GM18858 (cell line): ENCODE measurements around the gene LITAF.
"Not testable (repeated sequence)": the region's sequence is repeated elsewhere in the genome, so short reads cannot be mapped to it uniquely, and the experiment has no call there.

Source experiments
- ATAC-seq: cut with Tn5 transposase; IDR thresholded peaks from one replicate; pipeline ENCODE4 v1.9.1; 2021; ENCODE audit not compliant: unreplicated experiment

The LITAF gene

DNA sequence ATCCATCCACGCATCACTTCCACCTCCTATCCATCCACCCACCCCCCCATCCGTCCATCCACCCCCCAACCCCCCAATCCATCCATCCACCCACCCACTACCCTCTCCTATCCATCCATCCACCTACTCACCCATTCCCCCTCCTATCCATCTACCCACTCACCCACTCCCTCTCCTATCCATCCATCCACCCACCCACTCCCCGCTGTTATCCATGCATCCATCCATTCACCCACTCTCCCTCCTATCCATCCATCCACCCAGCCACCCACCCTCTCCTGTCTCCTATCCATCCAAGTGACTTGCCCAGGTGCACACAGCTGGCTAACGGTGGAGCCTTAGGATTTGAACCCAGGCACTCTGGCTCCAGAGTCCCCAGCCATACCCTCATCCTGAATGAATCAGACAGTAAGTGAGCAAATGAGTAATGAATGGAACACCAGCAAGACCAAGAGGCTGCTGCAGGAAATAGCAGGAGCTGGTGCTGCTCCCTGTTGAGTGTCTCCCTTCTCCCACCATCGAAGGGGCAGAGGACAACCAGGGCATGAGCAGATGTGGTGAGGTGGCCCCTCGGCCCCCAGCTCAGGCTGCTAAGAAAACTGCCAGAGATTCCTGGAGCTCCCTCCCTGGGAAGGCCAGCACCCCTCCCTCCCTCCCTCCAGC, 62.5 kb downstream of the LITAF start:
- ATAC-seq = no peak

DNA sequence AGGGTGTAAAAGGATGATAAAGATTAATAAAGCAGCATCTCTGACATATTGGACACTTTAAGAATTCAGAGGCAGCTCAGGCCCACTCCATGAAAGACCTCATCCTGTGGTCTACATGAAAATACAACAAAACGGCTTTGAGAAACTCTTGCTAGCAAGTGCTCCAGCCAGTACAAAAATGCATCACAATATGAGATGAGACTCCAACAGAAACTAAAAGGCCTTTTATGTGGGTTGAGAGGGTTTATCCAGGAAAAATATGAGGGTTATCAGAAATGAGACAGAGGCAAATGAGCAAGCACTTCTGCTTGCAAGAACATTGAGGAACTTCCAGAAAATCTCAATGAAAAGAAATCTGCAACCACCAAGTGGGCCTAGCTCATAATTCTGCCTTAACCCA, 65.7 kb downstream of the LITAF start:
- no peak for ATAC-seq

DNA sequence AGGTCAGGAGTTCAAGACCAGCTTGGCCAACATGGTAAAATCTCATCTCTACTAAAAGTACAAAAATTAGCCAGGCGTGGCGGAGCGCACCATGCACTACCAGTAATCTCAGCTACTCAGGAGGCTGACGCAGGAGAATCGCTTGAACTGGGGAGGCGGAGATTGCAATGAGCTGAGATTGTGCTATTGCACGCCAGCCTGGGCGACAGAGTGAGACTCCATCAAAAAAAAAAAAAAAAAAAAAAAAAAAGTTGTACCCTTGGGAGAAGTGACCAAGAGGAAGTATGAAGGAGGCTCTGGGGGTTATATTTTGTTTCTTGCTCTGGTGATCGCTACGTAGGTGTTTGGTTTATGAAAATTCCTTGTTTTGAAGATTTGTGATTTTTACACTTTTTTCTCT, 66.3 kb downstream of the LITAF start:
- ATAC-seq = no peak

DNA sequence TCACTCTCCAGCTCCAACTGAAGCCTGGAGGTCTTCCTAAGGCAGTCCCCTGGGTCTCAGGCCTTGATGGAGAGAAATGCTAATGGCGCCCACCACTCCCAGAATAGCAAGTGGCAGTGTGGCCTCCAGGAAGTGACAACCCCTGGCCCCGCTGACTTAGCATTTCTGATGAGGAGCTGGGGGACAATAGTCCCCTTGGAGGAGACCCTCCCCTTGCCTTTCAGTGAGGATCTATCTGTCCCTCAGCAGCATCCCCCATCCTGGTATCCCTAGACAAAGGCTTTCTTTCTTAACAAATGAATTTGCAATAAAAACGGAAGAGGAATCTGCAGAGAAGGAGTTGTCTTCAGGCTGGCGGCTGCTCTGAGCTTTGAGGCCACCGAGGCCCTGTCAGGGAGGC, 68.8 kb downstream of the LITAF start:
- no peak for ATAC-seq

DNA sequence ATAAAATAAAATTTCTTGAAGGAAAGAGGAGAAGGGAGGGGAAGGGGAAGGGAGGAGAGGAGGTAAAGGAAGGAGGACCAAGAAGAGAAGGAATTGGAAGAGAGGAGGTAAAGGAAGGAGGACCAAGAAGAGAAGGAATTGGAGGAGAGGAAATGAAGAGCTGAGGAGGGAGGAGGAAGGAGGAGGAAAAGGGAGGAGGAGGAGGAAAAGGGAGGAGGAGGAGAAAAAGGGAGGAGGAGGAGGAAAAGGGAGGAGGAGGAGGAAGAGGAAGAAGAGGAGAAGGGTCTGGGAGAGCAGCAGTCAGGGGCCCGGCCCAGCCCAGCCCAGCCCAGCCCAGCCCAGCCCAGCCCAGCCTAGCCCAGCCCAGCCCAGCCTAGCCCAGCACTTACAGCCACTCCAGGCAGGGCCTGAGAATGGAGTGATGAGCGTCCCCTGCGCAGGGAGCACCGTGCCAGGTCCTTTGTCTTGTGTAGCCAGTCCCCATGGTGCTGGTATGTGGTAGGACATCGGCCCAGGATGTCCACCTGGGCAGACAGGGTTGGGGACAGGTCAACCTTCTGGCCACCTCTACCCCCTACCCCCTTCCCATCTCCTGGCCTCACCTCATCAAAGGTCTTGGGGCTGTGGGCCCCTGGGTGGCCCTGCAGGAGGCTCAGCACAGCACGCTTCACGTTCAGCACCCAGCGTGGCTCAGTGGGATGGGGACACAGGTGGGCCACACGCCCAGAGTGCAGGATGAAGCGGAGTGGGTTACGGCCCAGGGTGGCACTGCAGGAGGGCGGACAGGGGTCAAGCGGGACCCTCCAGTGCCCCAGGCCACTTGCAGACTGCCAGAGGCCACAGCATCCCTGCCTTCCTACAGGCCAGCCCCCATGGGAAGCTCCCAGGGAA, 70.9 kb downstream of the LITAF start:
- no peak for ATAC-seq

DNA sequence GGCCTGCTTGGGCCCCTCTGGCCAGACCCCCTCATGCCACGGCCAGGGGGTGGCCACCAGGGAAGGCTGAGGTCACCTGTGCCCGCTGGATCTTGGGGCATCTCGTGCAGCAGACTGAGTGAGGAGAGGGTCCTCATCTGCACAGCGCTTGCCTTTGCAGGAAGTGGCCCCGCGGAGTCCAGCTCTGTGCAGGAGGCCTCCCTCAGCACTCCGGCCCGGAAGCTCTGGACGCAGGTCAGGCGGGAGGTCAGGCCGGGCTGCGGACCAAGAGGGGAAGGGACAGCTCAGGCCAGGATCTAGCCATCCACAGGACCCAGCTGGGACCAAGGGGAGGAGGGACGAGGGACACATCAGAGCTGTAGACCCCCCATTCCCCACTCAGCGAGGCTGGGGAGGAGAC, 72.4 kb downstream of the LITAF start:
- ATAC-seq = no peak

DNA sequence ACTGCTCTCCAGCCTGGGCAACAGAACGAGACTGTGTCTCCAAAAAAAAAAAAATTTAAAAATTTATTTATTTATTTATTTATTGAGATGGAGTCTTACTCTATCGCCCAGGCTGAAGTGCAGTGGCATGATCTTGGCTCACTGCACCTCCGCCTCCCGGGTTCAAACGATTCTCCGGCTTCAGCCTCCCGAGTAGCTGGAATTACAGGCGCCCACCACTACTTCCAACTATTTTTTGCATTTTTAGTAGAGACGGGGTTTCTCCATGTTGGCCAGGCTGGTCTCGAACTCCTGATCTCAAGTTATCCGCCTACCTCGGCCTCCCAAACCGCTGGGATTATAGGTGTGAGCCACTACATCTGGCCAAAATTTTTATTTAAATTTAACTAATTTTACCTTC, 73.4 kb downstream of the LITAF start:
- ATAC-seq = not testable (repeated sequence)

DNA sequence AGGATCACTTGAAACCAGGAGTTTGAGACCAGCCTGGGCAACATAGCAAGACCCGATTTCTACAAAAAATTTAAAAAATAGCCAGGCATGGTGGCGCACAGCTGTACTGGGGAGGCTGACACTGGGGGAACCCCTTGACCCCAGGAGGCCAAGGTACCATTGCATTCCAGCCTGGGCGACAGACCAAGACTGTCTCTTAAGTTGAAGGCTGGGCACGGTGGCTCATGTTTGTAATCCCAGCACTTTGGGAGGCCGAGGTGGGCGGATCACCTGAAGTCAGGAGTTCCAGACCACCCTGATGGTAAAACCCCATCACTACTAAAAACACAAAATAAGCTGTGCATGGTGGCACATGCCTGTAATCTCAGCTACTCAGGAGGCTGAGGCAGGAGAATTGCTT, 74.9 kb downstream of the LITAF start:
- no peak for ATAC-seq

DNA sequence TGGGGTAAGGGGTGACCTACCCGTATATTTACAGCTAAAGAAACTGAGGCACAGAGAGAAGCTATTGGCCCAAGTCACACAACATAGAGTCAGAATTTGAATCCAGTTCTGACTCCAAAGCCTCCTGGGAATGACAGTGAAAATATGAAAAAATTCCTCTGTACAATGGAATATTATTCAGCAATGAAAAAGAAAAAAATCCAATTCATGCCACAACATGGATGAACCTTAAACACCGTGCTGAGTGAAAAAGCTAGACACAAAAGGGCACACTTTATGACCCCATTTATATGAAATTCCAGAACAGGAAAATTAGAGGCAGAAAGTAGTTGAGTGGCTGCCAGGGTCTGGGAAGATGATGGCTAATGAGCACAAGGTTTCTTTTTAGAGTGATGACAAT, 75.4 kb downstream of the LITAF start:
- no peak for ATAC-seq

DNA sequence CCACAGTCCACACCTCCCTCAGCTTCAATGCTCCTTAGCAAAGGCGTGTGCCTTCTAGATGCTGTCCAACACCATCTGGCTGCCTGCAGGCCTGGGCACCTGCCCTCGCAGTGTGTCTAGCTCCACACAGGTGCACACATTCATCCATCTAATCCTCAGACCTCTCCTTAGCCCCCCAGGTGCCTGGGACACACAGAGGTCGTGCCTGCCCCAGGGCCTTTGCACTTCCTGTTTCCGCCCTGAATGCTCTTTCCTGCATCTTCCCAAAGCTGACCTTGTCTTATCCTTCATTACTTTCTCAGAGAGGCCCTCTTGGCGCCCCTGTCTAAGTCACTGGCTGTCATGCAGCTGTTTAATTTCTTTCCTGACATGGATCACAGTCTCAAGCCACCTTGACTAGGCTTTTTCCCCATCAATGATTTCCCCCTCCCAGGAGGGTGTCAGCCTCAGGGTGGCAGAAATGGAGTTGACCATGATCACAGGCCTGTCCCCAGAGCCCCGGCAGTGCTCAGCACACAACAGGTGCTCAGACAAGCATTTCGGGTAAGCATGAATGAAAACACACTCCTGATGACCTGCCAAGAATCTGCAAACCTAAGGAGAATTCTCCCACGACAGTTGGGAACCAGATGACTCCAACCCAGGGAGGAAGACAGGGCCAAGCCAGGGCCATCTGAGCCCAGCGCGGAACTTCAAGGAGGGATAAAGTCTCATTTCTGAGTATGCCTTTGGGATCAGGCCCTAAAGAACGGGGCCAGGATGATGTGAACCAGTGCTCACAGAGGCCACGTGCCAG, 76.3 kb downstream of the LITAF start:
- no peak for ATAC-seq

DNA sequence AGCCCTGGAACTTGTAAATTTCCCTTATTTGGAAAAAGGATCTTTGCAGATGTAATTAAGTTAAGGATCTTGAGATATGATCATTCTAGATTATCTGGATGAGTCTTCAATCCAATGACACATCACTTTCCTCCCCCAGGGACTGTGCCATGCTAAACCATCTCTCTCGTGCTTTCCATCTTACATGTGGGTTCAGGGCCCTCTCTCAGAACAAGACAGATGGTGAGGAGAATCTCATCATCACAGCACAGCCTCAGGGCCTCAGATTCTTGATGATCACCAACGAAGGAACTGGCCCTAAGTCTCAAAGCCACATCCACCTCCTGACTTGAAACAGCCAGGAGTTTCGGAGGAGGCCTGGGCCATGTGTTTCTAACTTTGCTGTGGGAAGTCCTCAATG, 78.7 kb downstream of the LITAF start:
- no peak for ATAC-seq

DNA sequence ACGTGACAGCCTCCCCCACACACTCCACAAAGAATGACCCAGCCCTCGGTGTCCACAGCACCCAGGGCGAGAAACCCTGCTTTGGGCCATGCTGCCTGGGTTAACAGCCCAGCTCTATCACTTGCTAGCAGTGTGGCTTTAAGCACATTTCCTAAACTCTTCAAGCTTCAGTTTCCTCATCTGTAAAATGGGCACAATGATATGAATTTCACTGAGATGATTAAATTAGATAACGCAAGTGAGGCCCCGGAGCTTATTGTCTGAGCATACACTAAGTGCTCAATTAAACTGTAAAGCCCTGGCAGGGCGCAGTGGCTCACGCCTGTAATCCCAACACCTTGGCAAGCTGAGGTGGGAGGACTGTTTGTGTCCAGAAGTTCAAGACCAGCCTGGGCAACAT, 79.4 kb downstream of the LITAF start:
- ATAC-seq = no peak

DNA sequence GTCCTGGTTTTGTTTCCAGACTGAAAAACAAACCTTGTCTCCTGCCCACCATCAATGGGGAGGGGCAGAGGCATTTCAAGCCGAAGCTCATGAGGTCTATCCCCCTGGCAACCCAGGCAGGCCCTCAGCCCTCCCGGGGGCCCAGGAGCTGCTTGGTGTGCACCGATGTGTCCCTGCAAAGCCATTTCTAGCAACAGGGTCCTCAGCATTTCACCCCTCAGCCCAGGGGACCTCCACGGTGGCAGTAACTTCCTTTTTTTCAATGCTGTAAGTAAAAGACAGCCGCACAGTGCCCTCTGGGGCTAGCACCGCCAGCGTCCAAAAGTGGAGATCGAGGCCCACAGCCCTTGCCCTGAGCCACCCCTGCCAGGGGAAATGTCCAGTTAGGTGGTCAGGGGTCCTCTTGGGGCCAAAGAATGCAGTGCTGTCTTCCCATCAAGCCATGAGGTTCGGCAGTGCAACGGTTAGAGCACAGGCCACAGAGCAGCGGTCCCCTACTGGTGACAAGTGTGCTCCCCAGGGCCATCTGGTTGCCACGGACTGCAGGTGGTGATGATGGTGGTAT, 79.9 kb downstream of the LITAF start:
- ATAC-seq = no peak

DNA sequence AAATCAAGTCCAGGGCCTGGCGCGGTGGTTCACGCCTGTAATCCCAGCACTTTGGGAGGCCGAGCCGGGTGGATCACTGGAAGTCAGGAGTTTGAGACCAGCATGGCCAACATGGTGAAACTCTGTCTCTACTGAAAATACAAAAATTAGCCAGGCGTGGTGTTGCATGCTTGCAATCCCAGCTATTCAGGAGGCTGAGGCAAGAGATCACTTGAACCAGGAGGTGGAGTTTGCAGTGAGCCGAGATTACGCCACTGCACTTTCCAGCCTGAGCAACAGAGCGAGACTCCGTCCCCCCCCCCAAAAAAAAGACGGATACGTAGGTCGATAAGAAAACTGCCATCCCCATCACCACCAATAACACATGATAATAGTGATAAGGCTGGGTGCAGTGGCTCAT, 82.5 kb downstream of the LITAF start:
- not testable (repeated sequence) for ATAC-seq

DNA sequence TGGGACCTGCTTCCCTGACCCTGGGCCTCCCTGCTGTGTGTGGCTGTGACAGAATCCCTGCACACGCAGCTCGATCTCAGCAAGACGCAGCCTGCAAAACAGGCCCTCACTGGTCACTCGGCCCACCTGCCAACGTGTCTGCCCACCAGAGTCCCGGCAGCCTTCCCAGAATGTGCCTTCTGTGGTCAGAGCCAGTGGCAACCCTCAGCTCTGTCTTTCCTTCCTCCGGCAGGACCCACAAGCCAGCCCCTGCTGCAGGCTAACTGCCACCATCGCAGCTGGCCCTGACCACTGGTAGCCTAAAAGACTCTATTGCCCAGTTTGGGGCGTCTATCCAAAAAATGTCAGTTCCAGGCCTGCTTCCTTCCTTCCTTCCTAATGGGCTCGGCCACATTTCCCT, 83.2 kb downstream of the LITAF start:
- ATAC-seq = no peak

DNA sequence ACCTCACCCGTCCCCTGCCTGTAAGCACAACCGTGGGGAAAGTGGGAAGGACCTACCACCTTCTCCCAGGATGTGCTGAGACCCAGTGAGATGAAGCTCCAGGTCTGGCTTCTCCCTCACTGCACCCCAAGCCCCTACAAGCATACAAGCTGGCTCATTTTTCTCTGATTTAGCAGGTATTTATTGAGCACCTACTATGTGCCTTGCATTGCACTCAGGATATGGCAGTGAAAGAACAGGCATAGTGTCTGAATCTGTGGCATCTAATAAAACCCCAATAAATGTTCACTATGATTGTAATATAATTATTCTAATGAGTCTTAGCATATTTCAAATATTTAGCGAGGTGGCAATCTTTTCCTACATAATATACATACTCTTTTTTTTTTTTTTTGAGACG, 84.5 kb downstream of the LITAF start:
- no peak for ATAC-seq

DNA sequence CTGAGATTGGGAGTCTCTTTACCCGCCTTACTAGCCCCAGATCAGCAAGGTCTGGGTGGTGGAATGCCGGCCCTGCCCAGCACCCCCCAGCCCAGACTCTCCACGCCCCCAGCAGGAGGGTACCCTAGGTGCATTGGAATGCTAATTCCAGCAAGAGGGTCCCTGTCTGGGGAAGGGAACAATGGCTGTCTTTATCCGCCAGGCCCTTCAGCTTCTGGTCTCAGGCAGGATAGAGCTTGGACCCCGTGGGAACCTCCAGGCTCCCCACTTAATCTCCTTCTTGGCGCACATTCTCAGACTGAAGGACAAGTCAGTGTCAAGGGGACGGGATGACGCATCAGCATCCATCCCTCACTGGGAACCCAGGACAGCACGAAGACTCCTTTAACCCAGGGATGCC, 85.1 kb downstream of the LITAF start:
- ATAC-seq = no peak

DNA sequence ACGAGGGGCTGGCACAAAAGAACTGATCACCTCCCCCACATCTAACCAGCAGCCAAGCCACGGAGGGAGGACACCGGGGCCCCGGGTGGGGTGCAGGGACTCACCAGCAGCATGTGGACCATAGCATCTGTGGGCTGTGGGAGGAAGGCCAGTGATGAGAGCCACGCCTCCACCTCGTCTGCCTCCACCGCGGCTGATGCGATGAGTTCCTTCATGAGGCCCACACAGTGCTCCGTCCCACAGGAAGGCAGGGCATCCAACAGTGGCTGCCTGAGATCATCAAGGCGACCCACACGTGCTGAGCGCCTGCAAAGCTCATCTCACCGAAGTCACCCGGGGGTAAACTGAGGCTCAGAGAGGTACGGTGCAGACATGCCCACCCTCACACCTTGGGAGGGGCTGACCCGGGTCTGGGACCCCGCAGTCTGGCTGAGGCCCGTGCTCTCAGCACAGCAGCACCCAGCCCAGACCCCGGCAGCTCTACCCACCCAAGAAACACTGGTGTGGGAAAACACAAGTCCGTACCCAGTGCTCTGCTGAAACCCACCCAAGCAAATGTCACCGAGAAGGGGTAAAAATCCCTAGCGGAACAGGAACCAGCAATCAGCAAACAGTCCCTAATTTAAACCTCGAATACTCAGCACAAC, 85.9 kb downstream of the LITAF start:
- ATAC-seq = no peak

DNA sequence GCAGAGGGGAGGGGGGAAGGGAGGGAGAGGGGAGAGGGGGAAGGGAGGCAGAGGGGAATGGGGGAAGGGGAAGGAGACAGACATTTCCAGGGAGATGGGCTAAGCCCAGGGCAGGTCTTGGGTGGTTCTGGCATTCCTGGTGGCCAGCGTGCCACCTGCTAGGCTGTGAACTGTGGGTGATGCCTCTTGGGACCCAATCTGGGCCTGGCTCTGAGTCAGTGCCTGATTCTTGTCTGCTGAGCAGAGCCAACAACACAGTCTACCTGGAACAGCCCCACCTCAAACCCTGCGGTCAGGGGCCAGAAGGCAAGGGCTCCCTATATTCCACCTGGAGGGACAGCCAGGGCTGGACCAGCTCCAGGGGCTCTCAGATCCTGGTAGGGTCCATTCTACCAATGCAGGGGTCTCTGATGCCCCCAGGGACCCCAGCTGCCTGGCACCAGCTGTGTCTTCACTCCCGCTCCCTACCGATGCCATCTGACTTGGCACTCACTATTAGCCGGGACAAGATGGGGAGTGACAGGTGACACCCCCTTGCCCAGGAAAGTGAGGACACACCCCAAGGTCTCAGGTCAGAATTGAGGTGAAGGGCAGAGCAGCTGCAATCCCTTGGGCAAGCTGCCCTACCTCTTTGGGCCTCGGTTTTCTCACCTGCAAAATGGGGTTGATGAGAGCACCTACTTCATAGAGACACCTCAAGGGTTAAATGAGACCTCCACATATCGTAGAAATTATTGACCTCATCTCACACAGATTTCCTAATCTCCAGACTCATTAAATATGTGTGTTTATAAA, 87.2 kb downstream of the LITAF start:
- ATAC-seq = no peak

DNA sequence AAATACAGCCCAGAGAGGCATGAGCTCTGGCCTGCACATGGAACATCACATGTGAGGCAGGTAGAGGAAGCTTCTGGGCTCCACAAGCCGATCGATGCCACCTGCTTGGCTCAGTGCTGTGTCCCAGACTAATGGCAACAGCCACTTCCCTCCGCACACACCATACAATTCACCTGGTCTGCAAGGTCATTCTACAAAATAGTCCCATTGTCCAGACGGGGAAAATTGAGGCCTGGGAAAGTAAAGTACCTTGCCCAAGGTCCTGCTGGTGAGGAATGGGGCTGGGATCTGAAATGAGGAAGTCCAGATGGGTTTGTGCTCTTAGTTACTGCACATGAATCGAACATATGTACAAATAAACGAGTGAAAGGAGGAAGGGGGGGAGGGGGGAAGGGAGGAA, 88.0 kb downstream of the LITAF start:
- no peak for ATAC-seq
